ENCODE results near the gene CFDP1.

Gene CFDP1

GRCh38 chr16:75264999-75265910 is 168.0 kb downstream of the CFDP1 start:
- in situ Hi-C loops (cut with MboI; ENCODE audit: low sequenced_read_pairs, unreplicated experiment), result no loop called here
- no peak for DNase-seq (ENCODE audit: low spot score)
- no peak for TF ChIP-seq CTCF (IDR thresholded peaks at IDR 0.05; ENCODE audit: borderline replicate concordance, control extremely low read depth, extremely low read depth, insufficient read depth, missing control alignments)

- no peak for TF ChIP-seq CTCF (IDR thresholded peaks at IDR 0.05; ENCODE audit: borderline replicate concordance, control extremely low read depth, extremely low read depth, insufficient read depth, missing control alignments)
- no peak for DNase-seq (ENCODE audit: low spot score)
- in situ Hi-C loops (cut with MboI; ENCODE audit: low sequenced_read_pairs, unreplicated experiment), result no loop called here
These were observed 168.8 kb downstream of the CFDP1 start for GRCh38 chr16:75264457-75264998.

- in situ Hi-C loops (cut with MboI; ENCODE audit: low sequenced_read_pairs, unreplicated experiment), result no loop called here
- DNase-seq (ENCODE audit: low spot score), result no peak
- TF ChIP-seq CTCF (IDR thresholded peaks at IDR 0.05; ENCODE audit: borderline replicate concordance, control extremely low read depth, extremely low read depth, insufficient read depth, missing control alignments), result no peak
These were observed 169.3 kb downstream of the CFDP1 start for GRCh38 chr16:75263963-75264445.

GRCh38 chr16:75263291-75263962 is 169.9 kb downstream of the CFDP1 start:
- DNase-seq (ENCODE audit: low spot score), result no peak
- TF ChIP-seq CTCF (IDR thresholded peaks at IDR 0.05; ENCODE audit: borderline replicate concordance, control extremely low read depth, extremely low read depth, insufficient read depth, missing control alignments), result no peak
- in situ Hi-C loops (cut with MboI; ENCODE audit: low sequenced_read_pairs, unreplicated experiment), result no loop called here

- no peak for TF ChIP-seq CTCF (IDR thresholded peaks at IDR 0.05; ENCODE audit: borderline replicate concordance, control extremely low read depth, extremely low read depth, insufficient read depth, missing control alignments)
- in situ Hi-C loops (cut with MboI; ENCODE audit: low sequenced_read_pairs, unreplicated experiment), result no loop called here
- no peak for DNase-seq (ENCODE audit: low spot score)
These were observed 170.5 kb downstream of the CFDP1 start for GRCh38 chr16:75262800-75263127.

- TF ChIP-seq CTCF (IDR thresholded peaks at IDR 0.05; ENCODE audit: borderline replicate concordance, control extremely low read depth, extremely low read depth, insufficient read depth, missing control alignments), result no peak
- in situ Hi-C loops (cut with MboI; ENCODE audit: low sequenced_read_pairs, unreplicated experiment), result no loop called here
- DNase-seq (ENCODE audit: low spot score), result no peak
These were observed 171.1 kb downstream of the CFDP1 start for GRCh38 chr16:75262104-75262799.
